ENCODE results near the gene TEX36. TPM values are rescaled to one million over a fixed set of nuclear protein-coding genes. Genes with fewer than 3 reads are reported as not detected.
A peak's percentile ranks its signal among the peaks of the same experiment; 100 is the strongest.

Gene TEX36
- total and polyA plus RNA-seq, 2 of the 13 experiments (the other 11 are each of a cell fraction or from before 2014, with no cell fraction given) = not detected

- TF ChIP-seq ZNF552 (CRISPR knock-in tag; IDR thresholded peaks at IDR 0.05; ENCODE audit: borderline replicate concordance) = no peak
- TF ChIP-seq ZMAT5 (CRISPR knock-in tag; IDR thresholded peaks at IDR 0.05; ENCODE audit: borderline replicate concordance, low read depth) = no peak
- no peak for TF ChIP-seq ZNF451 (CRISPR knock-in tag; IDR thresholded peaks at IDR 0.05)
- peak; percentile 27; the same call in 1 of the 2 replicates for TF ChIP-seq FOSL1 (CRISPR knock-in tag; IDR thresholded peaks at IDR 0.05; ENCODE audit: borderline replicate concordance)
- no peak for TF ChIP-seq DMAP1 (CRISPR knock-in tag; IDR thresholded peaks at IDR 0.05)
- TF ChIP-seq SAFB2 (CRISPR knock-in tag; IDR thresholded peaks at IDR 0.05; ENCODE audit: borderline replicate concordance, low read depth) = no peak
- TF ChIP-seq FOSL2 (CRISPR knock-in tag; IDR thresholded peaks at IDR 0.05) = peak; percentile 80
- TF ChIP-seq CBX2 (IDR thresholded peaks at IDR 0.05; ENCODE audit: low read depth, low read length) = no peak
- no peak for TF ChIP-seq CBX2 (CRISPR knock-in tag; IDR thresholded peaks at IDR 0.05; ENCODE audit: low read depth)
- TF ChIP-seq NR2F1 (CRISPR knock-in tag; IDR thresholded peaks at IDR 0.05) = peak; percentile 73 to 78
- TF ChIP-seq, protein P1, sequence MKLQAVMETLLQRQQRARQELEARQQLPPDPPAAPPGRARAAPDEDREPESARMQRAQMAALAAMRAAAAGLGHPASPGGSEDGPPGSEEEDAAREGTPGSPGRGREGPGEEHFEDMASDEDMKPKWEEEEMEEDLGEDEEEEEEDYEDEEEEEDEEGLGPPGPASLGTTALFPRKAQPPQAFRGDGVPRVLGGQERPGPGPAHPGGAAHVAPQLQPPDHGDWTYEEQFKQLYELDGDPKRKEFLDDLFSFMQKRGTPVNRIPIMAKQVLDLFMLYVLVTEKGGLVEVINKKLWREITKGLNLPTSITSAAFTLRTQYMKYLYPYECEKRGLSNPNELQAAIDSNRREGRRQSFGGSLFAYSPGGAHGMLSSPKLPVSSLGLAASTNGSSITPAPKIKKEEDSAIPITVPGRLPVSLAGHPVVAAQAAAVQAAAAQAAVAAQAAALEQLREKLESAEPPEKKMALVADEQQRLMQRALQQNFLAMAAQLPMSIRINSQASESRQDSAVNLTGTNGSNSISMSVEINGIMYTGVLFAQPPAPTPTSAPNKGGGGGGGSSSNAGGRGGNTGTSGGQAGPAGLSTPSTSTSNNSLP (IDR thresholded peaks at IDR 0.05; ENCODE audit: low read depth, low read length) = peak; percentile 15; the same call in 1 of the 2 replicates
- TF ChIP-seq KDM3A (CRISPR knock-in tag; IDR thresholded peaks at IDR 0.05; ENCODE audit: low read depth) = no peak
- 0 out of 2 replicates have a peak, but pooled peaks have one; percentile 20 for TF ChIP-seq SAP130 (CRISPR knock-in tag; IDR thresholded peaks at IDR 0.05; ENCODE audit: low read depth)
- TF ChIP-seq ZNF557 (CRISPR knock-in tag; IDR thresholded peaks at IDR 0.05) = no peak
These were observed 24.8 kb upstream of the TEX36 start (continued) for GRCh38 chr10:125707541-125708468.

Data from HepG2 (cell line).